Measurements from ENCODE around the gene MRPS30.

GRCh38 chr5:44830951-44831350 is 22.2 kb downstream of the MRPS30 start:
- TF ChIP-seq CTCF (conservative IDR thresholded peaks at IDR 0.05 in 1 of 2, IDR thresholded peaks at IDR 0.05 in 1 of 2; ENCODE audit: extremely low read depth in 1 of 2, insufficient read depth in 1 of 2, low read depth in 1 of 2, low read length in 2 of 2) (no peak), EZH2 (IDR thresholded peaks at IDR 0.05; ENCODE audit: borderline replicate concordance, low read length) (no peak)
